Dermis microvascular lymphatic vessel endothelial cell (primary cell): ENCODE measurements around the gene XRCC2. TPM values are rescaled to one million over a fixed set of nuclear protein-coding genes. Genes with fewer than 3 reads are reported as not detected.

Experiments
- DNase-seq, 2 donors: peaks; one replicate each; pipeline versions ENCODE4 v3.0.0 to v3.0.0-alpha.2; 2010; ENCODE audit warnings: low read depth in 2 of 2
- total RNA-seq: library from RNA; depleted of rRNA; stranded (reverse); fragments of >200 nt; gene quantifications from 2 replicates; pipeline ENCODE4 v1.2.1, GENCODE V29; 2014

The XRCC2 gene
- total RNA-seq, 1 donor from 2014 or later, result 3.7 TPM

GRCh38 chr7:152617056-152617455, 58.9 kb downstream of the XRCC2 start:
- peak in 1 of 2 donors; percentile 25 for DNase-seq

GRCh38 chr7:152615031-152615741, 60.8 kb downstream of the XRCC2 start:
- no peak for DNase-seq

DNA sequence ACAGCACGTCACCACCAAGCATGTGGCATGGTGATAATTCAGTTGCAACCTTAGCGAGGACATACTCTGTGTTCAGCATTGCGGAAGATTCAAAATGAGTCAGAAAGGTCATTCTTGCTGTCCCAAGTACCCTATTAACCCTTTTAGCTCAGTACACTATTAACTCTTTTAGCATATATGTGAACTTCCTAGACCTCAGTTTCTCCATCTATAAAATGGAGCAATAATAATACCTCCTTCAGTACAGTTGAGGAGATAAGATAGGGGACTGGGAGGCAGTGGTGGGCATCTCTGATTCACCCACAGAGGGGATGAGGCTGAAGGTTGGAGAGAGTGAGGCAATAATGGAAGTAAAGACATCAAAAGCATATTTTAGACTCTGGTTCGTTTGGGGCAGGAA, 67.3 kb downstream of the XRCC2 start:
- DNase-seq, result no peak

- DNase-seq, result no peak
These were observed 67.7 kb downstream of the XRCC2 start for GRCh38 chr7:152608208-152608607.

DNA sequence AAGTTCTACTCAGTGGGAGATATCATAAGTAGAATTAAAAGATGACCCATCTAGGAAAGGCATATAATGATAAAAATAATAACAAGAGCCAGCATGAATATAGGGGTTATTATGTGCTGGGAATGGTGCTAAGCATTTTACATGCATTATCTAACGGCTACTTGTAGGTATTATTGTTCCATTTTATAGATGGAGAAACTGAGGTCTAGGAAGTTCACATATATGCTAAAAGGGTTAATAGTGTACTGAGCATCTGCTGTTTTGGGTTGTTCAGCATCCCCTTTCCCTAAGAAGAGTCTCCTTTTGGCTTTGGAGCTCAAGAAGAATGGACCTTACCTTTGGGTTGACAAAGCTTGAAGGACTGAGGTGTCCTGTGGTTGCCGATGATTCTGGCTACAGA, 68.9 kb downstream of the XRCC2 start:
- no peak for DNase-seq

DNA sequence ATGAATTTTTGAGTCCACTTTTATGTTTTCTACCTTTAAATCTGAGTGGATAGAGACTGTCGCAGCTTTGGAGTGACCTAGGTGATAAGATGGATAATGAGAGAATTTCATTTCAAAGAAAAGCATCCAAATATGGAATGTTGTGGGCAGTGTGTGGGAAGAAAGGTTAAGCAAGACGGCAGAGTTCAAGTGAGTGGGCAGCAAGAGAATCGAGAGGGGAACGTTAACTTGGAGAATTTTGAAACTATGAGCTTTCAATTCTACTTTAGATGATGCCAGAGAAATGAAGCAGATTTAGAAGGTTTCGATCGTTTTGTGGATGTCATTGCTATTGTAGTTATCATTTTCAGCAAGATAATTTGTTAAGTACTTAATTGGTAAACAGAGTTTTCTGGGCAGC, 73.0 kb downstream of the XRCC2 start:
- DNase-seq, result no peak

GRCh38 chr7:152601305-152601798, 74.6 kb downstream of the XRCC2 start:
- DNase-seq, result no peak

GRCh38 chr7:152600266-152600665, 75.7 kb downstream of the XRCC2 start:
- no peak for DNase-seq

- DNase-seq, result no peak
These were observed 78.4 kb downstream of the XRCC2 start for GRCh38 chr7:152597507-152597906.

DNA sequence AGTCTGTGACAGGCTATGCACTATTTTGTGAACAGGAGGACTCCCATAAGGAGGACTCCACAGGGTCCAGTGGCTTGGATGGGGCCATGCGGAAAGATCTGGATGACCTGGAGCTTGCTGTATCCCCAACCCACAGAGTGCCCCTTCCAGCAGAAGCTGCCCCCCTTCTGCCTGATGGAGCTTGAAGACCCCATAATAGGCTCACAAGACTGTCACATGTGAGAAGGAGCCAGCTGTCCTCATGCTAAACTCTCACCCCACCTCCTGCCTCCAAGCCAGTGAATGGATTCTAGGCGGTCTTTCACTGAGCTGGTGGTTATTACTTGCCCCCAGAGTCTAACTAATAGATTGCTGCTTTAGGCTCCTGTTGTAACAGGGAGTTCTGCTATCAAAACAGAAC, 79.1 kb downstream of the XRCC2 start:
- no peak for DNase-seq

Other genes starting within 250 kb of the XRCC2 start
- gene KMT2C, start 240.1 kb downstream of the XRCC2 start, total RNA-seq, result 20.5 and 29.3 TPM in 2 replicates
- 3.9 and 4.0 TPM in 2 replicates for gene ACTR3B, start 83.6 kb upstream of the XRCC2 start, total RNA-seq